ENCODE measurements around the gene MDH2.
"Not testable (repeated sequence)": the region's sequence is repeated elsewhere in the genome, so short reads cannot be mapped to it uniquely, and the experiment has no call there.

MDH2 gene

GRCh38 chr7:76047811-76048667, at the start of gene MDH2, which contains the start of gene STYXL1:
TSS of gene MDH2 (plus strand) at chr7:76048106. CDS start at chr7:76048161, 55 bp downstream.
TSS of gene STYXL1 (minus strand) at chr7:76048000. CDS start at chr7:76030523, 17,477 bp downstream.
- DNase-seq, result peak; percentile 82

- DNase-seq, result no peak
These were observed 47.3 kb upstream of the MDH2 start for GRCh38 chr7:76000566-76000965.

- no peak for DNase-seq
These were observed 45.8 kb upstream of the MDH2 start for GRCh38 chr7:76002139-76002538.

GRCh38 chr7:76002822-76003221, 45.1 kb upstream of the MDH2 start:
- DNase-seq, result no peak

- no peak for DNase-seq
These were observed 44.6 kb upstream of the MDH2 start for GRCh38 chr7:76003351-76003750.

- DNase-seq, result not testable (repeated sequence)
These were observed 42.9 kb upstream of the MDH2 start for GRCh38 chr7:76005004-76005403.

- DNase-seq, result no peak
These were observed 39.7 kb upstream of the MDH2 start for GRCh38 chr7:76008156-76008687.

- no peak for DNase-seq
These were observed 38.0 kb upstream of the MDH2 start for GRCh38 chr7:76009672-76010600.

- no peak for DNase-seq
These were observed 36.5 kb upstream of the MDH2 start for GRCh38 chr7:76011442-76011861.

- no peak for DNase-seq
These were observed 31.5 kb upstream of the MDH2 start for GRCh38 chr7:76016191-76016947.

GRCh38 chr7:76018520-76018919, 29.4 kb upstream of the MDH2 start:
- DNase-seq, result not testable (repeated sequence)

- peak; percentile 67 for DNase-seq
These were observed 27.7 kb upstream of the MDH2 start for GRCh38 chr7:76020031-76020714.

GRCh38 chr7:76022026-76022780, 25.7 kb upstream of the MDH2 start:
- DNase-seq, result no peak

- DNase-seq, result no peak
These were observed 24.9 kb upstream of the MDH2 start for GRCh38 chr7:76023002-76023401.

GRCh38 chr7:76029682-76030081, 18.2 kb upstream of the MDH2 start:
- DNase-seq, result not testable (repeated sequence)

- DNase-seq, result no peak
These were observed 15.9 kb upstream of the MDH2 start for GRCh38 chr7:76031964-76032363.

GRCh38 chr7:76037310-76037709, 10.6 kb upstream of the MDH2 start:
- DNase-seq, result no peak

- DNase-seq, result no peak
These were observed 7.8 kb upstream of the MDH2 start for GRCh38 chr7:76040126-76040525.

- no peak for DNase-seq
These were observed 3.5 kb upstream of the MDH2 start for GRCh38 chr7:76044375-76044865.

GRCh38 chr7:76047305-76047810, 548 bp upstream of the MDH2 start:
- no peak for DNase-seq

- DNase-seq, result no peak
These were observed 722 bp downstream of the MDH2 start for GRCh38 chr7:76048668-76048988.

Measured in stimulated activated CD4-positive, alpha-beta T cell treated with anti-CD3 and anti-CD28 coated beads, Interleukin-12 subunit alpha, Interleukin-12 subunit beta, amount 100 ng/mL, for 4 hours (primary cell).